K562 (cell line): Measurements from ENCODE around the gene SCUBE2. TPM values are rescaled to one million over a fixed set of nuclear protein-coding genes. Genes with fewer than 3 reads are reported as not detected.

Experiments
- ATAC-seq: fragments of 200-7000 bp; cut with Tn5 transposase; 3 replicates; pipeline ENCODE4 v1.9.1; 2020; ENCODE audit warnings: moderate library complexity
- BruUV-seq: library from RNA; stranded (reverse); fragments of 400-500 nt; replicated peaks from 2 replicates; lab custom pipeline; 2021; lab: Mats Ljungman, UMichigan
- CTCF ChIA-PET: fragments of 300-600 bp; formaldehyde crosslinking; extraction: SDS; loops from one replicate; lab custom pipeline; 2021; ENCODE audit warnings: low intra/inter-chr PET ratio; lab: Yijun Ruan, JAX
- POLR2A ChIA-PET: fragments of 300-600, 350-650 bp; sonication (Branson Sonifier 250); formaldehyde crosslinking; extraction: SDS; loops from one replicate; lab custom pipeline; 2021; ENCODE audit warnings: antibody characterized with exemption, inconsistent platforms; lab: Yijun Ruan, JAX
- DNase-seq, 4 experiments: peaks; one replicate each; pipeline versions ENCODE4 v3.0.0 to v3.0.0-alpha.2; 2011 to 2018; ENCODE audit warnings: low spot score in 3 of 4, mixed read lengths in 3 of 4; ENCODE audit errors: extremely low read depth in 1 of 4
- FAIRE-seq: peaks from 2 replicates; lab custom pipeline; 2011; peaks lifted over from hg19 to GRCh38; lab: Jason Lieb, UNC
- H2AFZ ChIP-seq: 2 replicates; pipeline ENCODE4 v1.6.0; 2011; ENCODE audit warnings: low read depth, low read length, control low read depth, inconsistent platforms
- H3K27ac ChIP-seq: fragments of 200-600 bp; 3 replicates; pipeline ENCODE4 v1.8.0; 2011; ENCODE audit warnings: low read depth, mild to moderate bottlenecking, control low read depth, inconsistent platforms, low read length, moderate library complexity, mixed read lengths; ENCODE audit errors: extremely low read depth
- H3K27me3 ChIP-seq, 2 experiments: fragments of 300-600 bp in 1 of 2; 2 replicates in 1 of 2; 3 replicates in 1 of 2; pipeline versions ENCODE4 v1.6.0 to v1.8.0; 2011; ENCODE audit warnings: inconsistent platforms in 2 of 2, low read length in 2 of 2, mild to moderate bottlenecking in 1 of 2, mixed read lengths in 1 of 2, moderate library complexity in 1 of 2; ENCODE audit not compliant: control insufficient read depth in 2 of 2, insufficient read depth in 2 of 2
- H3K36me3 ChIP-seq: fragments of 300-600 bp; 3 replicates; pipeline ENCODE4 v1.8.0; 2011; ENCODE audit warnings: mild to moderate bottlenecking, low read length, inconsistent platforms; ENCODE audit not compliant: control insufficient read depth, insufficient read depth
- H3K4me1 ChIP-seq, 2 experiments: fragments of 200-600 bp in 1 of 2; replicated peaks in 1 of 2; 2 replicates in 1 of 2; 3 replicates in 1 of 2; pipeline versions ENCODE4 v1.5.1 to v1.8.0; 2011; ENCODE audit warnings: inconsistent platforms in 2 of 2, low read length in 2 of 2, mild to moderate bottlenecking in 1 of 2, mixed read lengths in 1 of 2, moderate library complexity in 1 of 2; ENCODE audit not compliant: control insufficient read depth in 2 of 2, insufficient read depth in 2 of 2
- H3K4me2 ChIP-seq: 2 replicates; pipeline ENCODE4 v1.6.1; 2011; ENCODE audit warnings: low read length, control low read depth, inconsistent platforms, mixed read lengths; ENCODE audit not compliant: insufficient read depth
- H3K4me3 ChIP-seq: fragments of 200-600 bp; sonication (generic), shearing (Covaris generic); 2 replicates; pipeline ENCODE4 v1.5.1; 2016; ENCODE audit warnings: control low read depth, inconsistent platforms
- H3K79me2 ChIP-seq: fragments of 200-600 bp; 3 replicates; pipeline ENCODE4 v1.8.0; 2011; ENCODE audit warnings: low read length, inconsistent platforms; ENCODE audit not compliant: control insufficient read depth, insufficient read depth
- H3K9ac ChIP-seq, 2 experiments: 2 replicates each; pipeline versions ENCODE4 v1.6.0 to v1.6.1; 2011; ENCODE audit warnings: low read depth in 2 of 2, low read length in 2 of 2, control low read depth in 1 of 2, inconsistent platforms in 1 of 2, mild to moderate bottlenecking in 1 of 2, mixed read lengths in 1 of 2; ENCODE audit not compliant: insufficient read depth in 1 of 2
- H3K9me1 ChIP-seq: one replicate; pipeline ENCODE4 v1.6.0; 2011; ENCODE audit warnings: inconsistent platforms, mild to moderate bottlenecking, low read length, moderate library complexity; ENCODE audit not compliant: control insufficient read depth, insufficient read depth
- H3K9me3 ChIP-seq: replicated peaks from 2 replicates; pipeline ENCODE4 v1.5.1; 2011; ENCODE audit warnings: low read depth, low read length, inconsistent platforms; ENCODE audit not compliant: control insufficient read depth, insufficient read depth
- H4K20me1 ChIP-seq: replicated peaks from 2 replicates; pipeline ENCODE4 v1.6.1; 2011; ENCODE audit warnings: low read length, inconsistent platforms, mixed read lengths; ENCODE audit not compliant: control insufficient read depth, insufficient read depth
- BACH1 ChIP-seq: fragments of 200-800 bp; sonication (Bioruptor generic); IDR thresholded peaks from 2 replicates; pipeline ENCODE4 v1.6.1; 2016; ENCODE audit warnings: missing genetic modification characterization, missing compliant biosample characterization
- ELF1 ChIP-seq: fragments of 200-800 bp; sonication (Bioruptor generic); IDR thresholded peaks from 2 replicates; pipeline ENCODE4 v1.6.1; 2016; ENCODE audit warnings: missing genetic modification characterization, missing compliant biosample characterization
- MAFF ChIP-seq: IDR thresholded peaks from 2 replicates; pipeline ENCODE4 v1.6.1; 2012; ENCODE audit warnings: low read length, improper control_type of control experiment
- MAFG ChIP-seq: fragments of 450-650 bp; conservative IDR thresholded peaks from 2 replicates; pipeline ENCODE4 v1.6.1; 2016; ENCODE audit warnings: missing genetic modification characterization, missing compliant biosample characterization
- PTTG1 ChIP-seq: fragments of 450-650 bp; IDR thresholded peaks from 2 replicates; pipeline ENCODE4 v1.6.1; 2016; ENCODE audit warnings: low read depth, mild to moderate bottlenecking, missing genetic modification characterization, missing compliant biosample characterization
- REST ChIP-seq, 2 experiments: fragments of 450-650 bp; formaldehyde crosslinking in 1 of 2; IDR thresholded peaks; 2 replicates each; pipeline versions ENCODE4 v1.4.0 to v1.6.1; 2014 to 2020; ENCODE audit warnings: mild to moderate bottlenecking in 2 of 2, borderline replicate concordance in 1 of 2, low read depth in 1 of 2
- SMC3 ChIP-seq: conservative IDR thresholded peaks from 2 replicates; pipeline ENCODE4 v1.6.1; 2011; ENCODE audit warnings: low read depth, low read length, improper control_type of control experiment; ENCODE audit not compliant: insufficient read depth
- SREBF1 ChIP-seq: fragments of 150-350 bp; IDR thresholded peaks from 2 replicates; pipeline ENCODE4 v1.6.1; 2014; ENCODE audit warnings: antibody characterized with exemption, low read depth, low read length, borderline replicate concordance
- WHSC1 ChIP-seq: IDR thresholded peaks from one replicate; pipeline ENCODE4 v1.6.1; 2012; ENCODE audit warnings: low read length, control low read depth, inconsistent platforms
- ZEB2 ChIP-seq: fragments of 450-650 bp; IDR thresholded peaks from 2 replicates; pipeline ENCODE4 v1.6.1; 2016
- ZKSCAN3 ChIP-seq: fragments of 250-450 bp; sonication (Bioruptor Pico); IDR thresholded peaks from 2 replicates; pipeline ENCODE4 v1.4.0; 2020
- ZNF586 ChIP-seq: fragments of 450-650 bp; formaldehyde crosslinking; conservative IDR thresholded peaks from 2 replicates; pipeline ENCODE4 v1.4.0; 2020; ENCODE audit warnings: mild to moderate bottlenecking, moderate library complexity
- ZNF639 ChIP-seq, 2 experiments: fragments of 200-800 bp in 1 of 2; sonication (Bioruptor generic) in 1 of 2; sonication (generic) in 1 of 2; formaldehyde crosslinking in 1 of 2; IDR thresholded peaks in 1 of 2; conservative IDR thresholded peaks in 1 of 2; 2 replicates each; pipeline versions ENCODE4 v1.5.0 to v1.6.1; 2016 to 2020; ENCODE audit warnings: missing compliant biosample characterization in 1 of 2, missing genetic modification characterization in 1 of 2, missing genetic modification reagents in 1 of 2
- ZNF830 ChIP-seq: fragments of 250-450 bp; sonication (Bioruptor Pico); IDR thresholded peaks from 2 replicates; pipeline ENCODE4 v1.5.0; 2021; ENCODE audit warnings: mild to moderate bottlenecking
- WGBS: fragments of 100-300 bp; shearing (Covaris generic); methylation state at CpG from one replicate; pipeline ENCODE4 v1.1.6; 2016; ENCODE audit warnings: low coverage, mixed read lengths; ENCODE audit not compliant: insufficient coverage; ENCODE audit errors: missing lambda C conversion rate; 5-methylcytosine and 5-hydroxymethylcytosine counted together
- in situ Hi-C: fragments of 300-500 bp; cut with MboI; formaldehyde crosslinking; loops from 4 replicates; pipeline ENCODE4 v1.15.0; 2018; ENCODE audit warnings: inconsistent platforms, mixed read lengths
- intact Hi-C: fragments of 100-400 bp; cut with micrococcal nuclease; formaldehyde crosslinking; loops from 2 replicates; pipeline ENCODE4 v1.14.2; 2022
- polyA plus RNA-seq, 8 experiments: library from polyadenylated mRNA; depleted of rRNA in 4 of 8; stranded (reverse) in 5 of 8; unstranded in 3 of 8; fragments of >200 nt; fragmentation: Nextera tagmentation in 2 of 8; fragmentation: Illumina TruSeq in 1 of 8; extraction: Ambion mirVana in 2 of 8; extraction: Trizol in 1 of 8; gene quantifications; 2 replicates each; pipeline versions ENCODE4 v1.2.1 to v1.2.3, GENCODE V29; 2011 to 2014; ENCODE audit warnings: inconsistent platforms in 1 of 8, missing spikeins in 1 of 8
- total RNA-seq, 7 experiments: library from RNA; depleted of rRNA in 6 of 7; stranded (reverse); fragments of >200 nt in 6 of 7; fragmentation: Illumina TruSeq in 2 of 7; extraction: Trizol in 2 of 7; gene quantifications; 2 replicates each; pipeline versions ENCODE4 v1.2.1 to v1.2.3, GENCODE V29; 2011 to 2021; ENCODE audit warnings: low replicate concordance in 1 of 7

SCUBE2 gene
- total and polyA plus RNA-seq, 9 of the 15 experiments (the other 6 are each of a cell fraction or from before 2014, with no cell fraction given), result 0.06 to 0.40 (median 0.07) TPM; not detected in 6

- peak; percentile 49 for FAIRE-seq
- in situ Hi-C loops, result loop anchor here (10.0 kb wide), 1 partner anchor 122 kb away; no protein-coding TSS in a partner anchor
- BruUV-seq, result no TSS peak
- no peak overlapping the region for H3K4me2 ChIP-seq
- H3K4me3 ChIP-seq, result no peak overlapping the region
- no peak overlapping the region for H3K9ac ChIP-seq
- no peak overlapping the region for H3K27ac ChIP-seq
- WGBS, result 86% methylated on average over 2 of the region's 2 CpGs
- H4K20me1 ChIP-seq, result no peaks in the 10 kb centered on the region
- CTCF ChIA-PET, result interaction anchor here (2.5 kb wide), 1 partner anchor 121 kb away, joined by 10 read pairs; no protein-coding TSS in a partner anchor
- H3K4me1 ChIP-seq, result no peaks in the 10 kb centered on the region
- H2AFZ ChIP-seq, result no peak overlapping the region
- H3K9me3 ChIP-seq, result no peaks in the 10 kb centered on the region
- no peaks in the 10 kb centered on the region for H3K79me2 ChIP-seq
- no peaks in the 10 kb centered on the region for H3K27me3 ChIP-seq
- no peak for DNase-seq
- H3K9me1 ChIP-seq, result no peaks in the 10 kb centered on the region
- intact Hi-C loops, result loop anchor here (2.0 to 5.0 kb wide), 3 partner anchors 122 to 224 kb away; partner anchors contain the start of gene AKIP1
- POLR2A ChIA-PET, result interaction anchor here (1.0 kb wide), 1 partner anchor 21 kb away, joined by 3 read pairs; no protein-coding TSS in a partner anchor
- H3K36me3 ChIP-seq, result peaks cover 40% of the 10 kb centered on the region
- ATAC-seq, result no peak
- TF ChIP-seq SREBF1 (no peak), ZKSCAN3 (CRISPR knock-in tag) (no peak), ZNF639 (CRISPR knock-in tag; conservative IDR thresholded peaks at IDR 0.05 in 1 of 2, IDR thresholded peaks at IDR 0.05 in 1 of 2) (no peak), ZNF830 (CRISPR knock-in tag) (no peak), REST (IDR thresholded peaks at IDR 0.05; ENCODE audit: borderline replicate concordance) (no peak), REST (CRISPR knock-in tag; IDR thresholded peaks at IDR 0.05; ENCODE audit: low read depth) (no peak), ZEB2 (no peak), ELF1 (tag) (no peak), ZNF586 (CRISPR knock-in tag) (no peak), PTTG1 (no peak), MAFF (no peak), SMC3 (no peak), BACH1 (no peak), MAFG (no peak), WHSC1 (no peak)
These were observed 45.3 kb upstream of the SCUBE2 start for GRCh38 chr11:9136741-9137140.
